IMR-90 (cell line): ENCODE results near the gene PLEKHA8. TPM values are rescaled to one million over a fixed set of nuclear protein-coding genes. Genes with fewer than 3 reads are reported as not detected.

Source experiments
- ATAC-seq: fragments of 200-7000 bp; cut with Tn5 transposase; 2 replicates; pipeline ENCODE4 v1.9.1; 2020; ENCODE audit warnings: low read depth, mild to moderate bottlenecking, moderate library complexity
- BruUV-seq: library from RNA; stranded (reverse); fragments of 400-500 nt; replicated peaks from 2 replicates; lab custom pipeline; 2021; lab: Mats Ljungman, UMichigan
- CTCF ChIA-PET: fragments of 300-600 bp; formaldehyde crosslinking; extraction: SDS; loops from one replicate; lab custom pipeline; 2021; ENCODE audit warnings: antibody characterized with exemption; lab: Yijun Ruan, JAX
- POLR2A ChIA-PET: fragments of 300-600 bp; sonication (Branson Sonifier 250); formaldehyde crosslinking; loops from one replicate; lab custom pipeline; 2022; ENCODE audit warnings: antibody characterized with exemption; ENCODE audit not compliant: unreplicated experiment; lab: Charles Lee
- DNase-seq: peaks from one replicate; pipeline ENCODE4 v3.0.0; 2013
- H2AFZ ChIP-seq: replicated peaks from 2 replicates; pipeline ENCODE3; 2013; ENCODE audit warnings: low read length, mild to moderate bottlenecking; ENCODE audit not compliant: poor library complexity
- H2AK5ac ChIP-seq: 2 replicates; pipeline ENCODE4 v1.6.1; 2013; ENCODE audit warnings: low read depth, low read length, inconsistent platforms
- H2AK9ac ChIP-seq: replicated peaks from 2 replicates; pipeline ENCODE3; 2013; ENCODE audit warnings: mild to moderate bottlenecking, low read depth, low read length, moderate library complexity; ENCODE audit not compliant: poor library complexity
- H2BK120ac ChIP-seq: 2 replicates; pipeline ENCODE4 v1.6.1; 2013; ENCODE audit warnings: low read depth, low read length, inconsistent platforms
- H2BK15ac ChIP-seq: 3 replicates; pipeline ENCODE4 v1.6.1; 2013; ENCODE audit warnings: low read depth, low read length, inconsistent platforms
- H2BK20ac ChIP-seq: 2 replicates; pipeline ENCODE4 v1.6.1; 2013; ENCODE audit warnings: low read depth, mild to moderate bottlenecking, inconsistent platforms, low read length, moderate library complexity
- H2BK5ac ChIP-seq: 2 replicates; pipeline ENCODE4 v1.6.1; 2013; ENCODE audit warnings: mild to moderate bottlenecking, low read depth, low read length, inconsistent platforms; ENCODE audit not compliant: poor library complexity, severe bottlenecking
- H3K14ac ChIP-seq: replicated peaks from 2 replicates; pipeline ENCODE4 v1.6.1; 2013; ENCODE audit warnings: low read depth, low read length, inconsistent platforms
- H3K18ac ChIP-seq: 2 replicates; pipeline ENCODE4 v1.6.1; 2013; ENCODE audit warnings: low read depth, low read length, control low read depth
- H3K23ac ChIP-seq: 2 replicates; pipeline ENCODE4 v1.6.1; 2013; ENCODE audit warnings: low read depth, low read length, inconsistent platforms
- H3K27ac ChIP-seq: 2 replicates; pipeline ENCODE4 v1.5.1; 2013; ENCODE audit warnings: mild to moderate bottlenecking, control low read depth, low read length; ENCODE audit not compliant: insufficient read depth
- H3K27me3 ChIP-seq: 2 replicates; pipeline ENCODE4 v1.6.1; 2013; ENCODE audit warnings: low read length; ENCODE audit not compliant: control insufficient read depth, insufficient read depth
- H3K36me3 ChIP-seq: 2 replicates; pipeline ENCODE4 v1.6.1; 2013; ENCODE audit warnings: low read length, mixed read lengths; ENCODE audit not compliant: control insufficient read depth, insufficient read depth
- H3K4ac ChIP-seq: 2 replicates; pipeline ENCODE4 v1.6.1; 2013; ENCODE audit warnings: low read depth, low read length, inconsistent platforms
- H3K4me1 ChIP-seq: 2 replicates; pipeline ENCODE4 v1.6.1; 2013; ENCODE audit warnings: low read length, mixed read lengths; ENCODE audit not compliant: control insufficient read depth, insufficient read depth
- H3K4me2 ChIP-seq: 2 replicates; pipeline ENCODE4 v1.6.1; 2013; ENCODE audit warnings: low read depth, mild to moderate bottlenecking, control low read depth, low read length, moderate library complexity
- H3K4me3 ChIP-seq: 2 replicates; pipeline ENCODE4 v1.5.1; 2013; ENCODE audit warnings: low read depth, mild to moderate bottlenecking, control low read depth, low read length, moderate library complexity; ENCODE audit not compliant: insufficient read depth
- H3K56ac ChIP-seq: 2 replicates; pipeline ENCODE4 v1.6.1; 2013; ENCODE audit warnings: low read length, inconsistent platforms; ENCODE audit not compliant: insufficient read depth; ENCODE audit errors: extremely low read depth
- H3K79me1 ChIP-seq, 2 experiments: 2 replicates each; pipeline ENCODE4 v1.6.1; 2013; ENCODE audit warnings: low read length in 2 of 2, inconsistent platforms in 1 of 2, low read depth in 1 of 2
- H3K9ac ChIP-seq: 2 replicates; pipeline ENCODE4 v1.6.1; 2013; ENCODE audit warnings: low read depth, low read length, control low read depth
- H3K9me1 ChIP-seq: 2 replicates; pipeline ENCODE4 v1.6.1; 2013; ENCODE audit warnings: low read length, inconsistent platforms; ENCODE audit not compliant: insufficient read depth
- H3K9me3 ChIP-seq: 2 replicates; pipeline ENCODE4 v1.6.1; 2013; ENCODE audit warnings: low read length; ENCODE audit not compliant: control insufficient read depth, insufficient read depth
- H4K20me1 ChIP-seq: 2 replicates; pipeline ENCODE4 v1.6.1; 2013; ENCODE audit warnings: low read length, inconsistent platforms; ENCODE audit not compliant: insufficient read depth
- H4K5ac ChIP-seq: 2 replicates; pipeline ENCODE4 v1.6.1; 2013; ENCODE audit warnings: mild to moderate bottlenecking, low read depth, low read length, control low read depth
- H4K8ac ChIP-seq, 2 experiments: 2 replicates each; pipeline ENCODE4 v1.6.1; 2013; ENCODE audit warnings: low read depth in 2 of 2, low read length in 2 of 2, control low read depth in 1 of 2, inconsistent platforms in 1 of 2
- H4K91ac ChIP-seq: 2 replicates; pipeline ENCODE4 v1.6.1; 2013; ENCODE audit warnings: low read depth, low read length, inconsistent platforms; ENCODE audit not compliant: insufficient read depth
- BHLHE40 ChIP-seq: fragments of 150-350 bp; IDR thresholded peaks from 2 replicates; pipeline ENCODE4 v1.6.1; 2016; ENCODE audit warnings: mild to moderate bottlenecking, low read depth, low read length
- CEBPB ChIP-seq: IDR thresholded peaks from 2 replicates; pipeline ENCODE4 v1.6.1; 2012; ENCODE audit warnings: low read depth, low read length, improper control_type of control experiment
- CHD1 ChIP-seq: IDR thresholded peaks from 2 replicates; pipeline ENCODE4 v1.6.1; 2012; ENCODE audit warnings: low read depth, low read length, improper control_type of control experiment
- CTCF ChIP-seq: conservative IDR thresholded peaks from 2 replicates; pipeline ENCODE4 v1.5.1; 2012; ENCODE audit warnings: mild to moderate bottlenecking, low read depth, low read length, improper control_type of control experiment
- FOS ChIP-seq: fragments of 150-350 bp; IDR thresholded peaks from 2 replicates; pipeline ENCODE4 v1.6.1; 2016; ENCODE audit warnings: low read depth, low read length
- MAFK ChIP-seq: IDR thresholded peaks from 2 replicates; pipeline ENCODE4 v1.6.1; 2012; ENCODE audit warnings: low read depth, low read length, improper control_type of control experiment
- MAZ ChIP-seq: IDR thresholded peaks from 2 replicates; pipeline ENCODE4 v1.6.1; 2012; ENCODE audit warnings: low read depth, mild to moderate bottlenecking, low read length, improper control_type of control experiment, moderate library complexity, borderline replicate concordance
- MXI1 ChIP-seq: IDR thresholded peaks from 2 replicates; pipeline ENCODE4 v1.6.1; 2012; ENCODE audit warnings: low read depth, mild to moderate bottlenecking, low read length, moderate library complexity, borderline replicate concordance
- NFE2L2 ChIP-seq: fragments of 150-350 bp; IDR thresholded peaks from 2 replicates; pipeline ENCODE4 v1.6.1; 2016; ENCODE audit warnings: low read depth, mild to moderate bottlenecking, low read length
- POLR2A ChIP-seq: IDR thresholded peaks from 2 replicates; pipeline ENCODE4 v1.6.1; 2012; ENCODE audit warnings: mild to moderate bottlenecking, low read depth, low read length
- RCOR1 ChIP-seq: IDR thresholded peaks from 2 replicates; pipeline ENCODE4 v1.6.1; 2012; ENCODE audit warnings: mild to moderate bottlenecking, low read length, improper control_type of control experiment; ENCODE audit not compliant: insufficient replicate concordance
- SMC3 ChIP-seq: fragments of 150-350 bp; IDR thresholded peaks from 2 replicates; pipeline ENCODE4 v1.6.1; 2016; ENCODE audit warnings: low read depth, mild to moderate bottlenecking, antibody characterized with exemption, low read length, moderate library complexity
- USF2 ChIP-seq: fragments of 150-350 bp; IDR thresholded peaks from 2 replicates; pipeline ENCODE4 v1.6.1; 2017; ENCODE audit warnings: mild to moderate bottlenecking, antibody characterized with exemption, low read length, low read depth
- WGBS, 2 experiments: methylation state at CpG; one replicate each; pipeline versions ENCODE4 v1.1.5 to v1.1.7; 2013; ENCODE audit warnings: missing lambda C conversion rate in 2 of 2; ENCODE audit not compliant: insufficient read length in 1 of 2; ENCODE audit errors: extremely low coverage in 2 of 2; 5-methylcytosine and 5-hydroxymethylcytosine counted together
- dilution Hi-C: fragments of 300-500 bp; cut with HindIII; formaldehyde crosslinking; loops from one replicate; pipeline ENCODE4 v1.14.3; 2018; ENCODE audit warnings: low sequenced_read_pairs; ENCODE audit not compliant: unreplicated experiment
- in situ Hi-C: fragments of 300-500 bp; cut with MboI; formaldehyde crosslinking; loops from 3 replicates; pipeline ENCODE4 v1.14.3; 2019; ENCODE audit warnings: low sequenced_read_pairs, inconsistent platforms, mixed read lengths
- intact Hi-C: fragments of 100-400 bp; cut with micrococcal nuclease; formaldehyde crosslinking; loops from 2 replicates; pipeline ENCODE4 v1.10.0; 2022
- polyA plus RNA-seq, 3 experiments: library from polyadenylated mRNA; depleted of rRNA; stranded (reverse); fragments of >200 nt; gene quantifications; 2 replicates each; pipeline ENCODE4 v1.2.3, GENCODE V29; 2012; ENCODE audit warnings: low replicate concordance in 1 of 3
- total RNA-seq: library from RNA; depleted of rRNA; stranded (reverse); fragments of >200 nt; gene quantifications from 2 replicates; pipeline ENCODE4 v1.2.3, GENCODE V29; 2012
- TF ChIP-seq, protein P1 (sequence below): fragments of 150-350 bp; IDR thresholded peaks from 2 replicates; pipeline ENCODE4 v1.6.1; 2016; ENCODE audit warnings: low read depth, mild to moderate bottlenecking, low read length, moderate library complexity, borderline replicate concordance

PLEKHA8 gene
- total and polyA plus RNA-seq, 2 of the 4 experiments (the other 2 are of a cell fraction), result 3.6 to 9.7 TPM

DNA sequence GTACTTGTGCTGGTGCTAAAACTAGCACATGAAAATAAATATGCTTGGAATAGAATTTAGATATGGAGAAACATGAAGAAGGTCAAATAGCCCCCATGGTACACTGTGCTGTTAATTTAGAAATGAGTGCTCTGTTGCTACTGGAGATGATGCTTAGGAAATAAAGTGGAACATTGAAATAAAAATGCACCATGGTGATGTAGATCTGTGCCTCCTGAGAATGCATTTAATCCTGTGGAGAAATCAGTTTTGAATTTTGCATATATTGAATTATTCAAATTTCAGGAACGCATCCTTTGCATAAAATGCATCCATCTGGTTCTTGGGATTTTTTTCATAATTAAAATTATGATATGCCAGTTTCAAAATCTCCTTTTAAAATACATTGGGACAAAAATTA, 44.5 kb downstream of the PLEKHA8 start:
- H3K4me3 ChIP-seq, result no peak overlapping the region
- no peak overlapping the region for H3K27ac ChIP-seq
- no peaks in the 10 kb centered on the region for H3K27me3 ChIP-seq
- peaks cover 5% of the 10 kb centered on the region for H3K4me1 ChIP-seq
- H3K79me1 ChIP-seq, result peaks cover 0 to 3% of the 10 kb centered on the region in 2 experiments; a peak in 3 of 4 replicates
- no peak overlapping the region for H2BK15ac ChIP-seq
- no peak overlapping the region for H3K56ac ChIP-seq
- no peak overlapping the region for H2AFZ ChIP-seq
- no peak overlapping the region for H2AK9ac ChIP-seq
- TF ChIP-seq, protein P1, sequence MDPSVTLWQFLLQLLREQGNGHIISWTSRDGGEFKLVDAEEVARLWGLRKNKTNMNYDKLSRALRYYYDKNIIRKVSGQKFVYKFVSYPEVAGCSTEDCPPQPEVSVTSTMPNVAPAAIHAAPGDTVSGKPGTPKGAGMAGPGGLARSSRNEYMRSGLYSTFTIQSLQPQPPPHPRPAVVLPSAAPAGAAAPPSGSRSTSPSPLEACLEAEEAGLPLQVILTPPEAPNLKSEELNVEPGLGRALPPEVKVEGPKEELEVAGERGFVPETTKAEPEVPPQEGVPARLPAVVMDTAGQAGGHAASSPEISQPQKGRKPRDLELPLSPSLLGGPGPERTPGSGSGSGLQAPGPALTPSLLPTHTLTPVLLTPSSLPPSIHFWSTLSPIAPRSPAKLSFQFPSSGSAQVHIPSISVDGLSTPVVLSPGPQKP, result no peak
- TF ChIP-seq NFE2L2 (no peak), USF2 (no peak), CTCF (no peak), BHLHE40 (no peak), POLR2A (no peak), CEBPB (no peak), SMC3 (no peak), CHD1 (no peak), FOS (no peak), MAFK (no peak), RCOR1 (no peak), MAZ (no peak), MXI1 (no peak)
- intact Hi-C loops (no loop called here), dilution Hi-C loops (no loop called here), in situ Hi-C loops (loop anchor here (10.0 to 25.0 kb wide), 2 partner anchors 198 to 335 kb away; no protein-coding TSS in a partner anchor)
- ATAC-seq (no peak), DNase-seq (no peak)
- H4K20me1 ChIP-seq, result no peaks in the 10 kb centered on the region; the same call in 1 of the 2 replicates
- H4K91ac ChIP-seq, result no peak overlapping the region
- no peak overlapping the region for H4K5ac ChIP-seq
- POLR2A ChIA-PET, result no interaction called here
- CTCF ChIA-PET, result no interaction called here
- H3K4me2 ChIP-seq, result no peak overlapping the region
- no peak overlapping the region for H2BK120ac ChIP-seq
- no peak overlapping the region for H4K8ac ChIP-seq
- H2BK5ac ChIP-seq, result no peak overlapping the region
- H3K36me3 ChIP-seq, result peaks cover 8% of the 10 kb centered on the region; the same call in 1 of the 2 replicates
- H3K9me3 ChIP-seq, result no peaks in the 10 kb centered on the region
- no TSS peak for BruUV-seq
- H3K14ac ChIP-seq, result no peak overlapping the region
- no peak overlapping the region for H3K23ac ChIP-seq
- peaks cover 2% of the 10 kb centered on the region for H3K9me1 ChIP-seq
- H3K4ac ChIP-seq, result no peak overlapping the region
- H2BK20ac ChIP-seq, result no peak overlapping the region
- H3K18ac ChIP-seq, result no peak overlapping the region
- H3K9ac ChIP-seq, result no peak overlapping the region
- no CpG with 5 or more reads among the region's 1 CpG for WGBS, 2 experiments
- H2AK5ac ChIP-seq, result no peak overlapping the region
